ENCODE data around the gene RAB17. TPM values are rescaled to one million over a fixed set of nuclear protein-coding genes. Genes with fewer than 3 reads are reported as not detected.

Gene RAB17
- total RNA-seq, 3 donors from 2014 or later (not counting 1 experiment from before 2014, with no cell fraction given), result not detected

DNA sequence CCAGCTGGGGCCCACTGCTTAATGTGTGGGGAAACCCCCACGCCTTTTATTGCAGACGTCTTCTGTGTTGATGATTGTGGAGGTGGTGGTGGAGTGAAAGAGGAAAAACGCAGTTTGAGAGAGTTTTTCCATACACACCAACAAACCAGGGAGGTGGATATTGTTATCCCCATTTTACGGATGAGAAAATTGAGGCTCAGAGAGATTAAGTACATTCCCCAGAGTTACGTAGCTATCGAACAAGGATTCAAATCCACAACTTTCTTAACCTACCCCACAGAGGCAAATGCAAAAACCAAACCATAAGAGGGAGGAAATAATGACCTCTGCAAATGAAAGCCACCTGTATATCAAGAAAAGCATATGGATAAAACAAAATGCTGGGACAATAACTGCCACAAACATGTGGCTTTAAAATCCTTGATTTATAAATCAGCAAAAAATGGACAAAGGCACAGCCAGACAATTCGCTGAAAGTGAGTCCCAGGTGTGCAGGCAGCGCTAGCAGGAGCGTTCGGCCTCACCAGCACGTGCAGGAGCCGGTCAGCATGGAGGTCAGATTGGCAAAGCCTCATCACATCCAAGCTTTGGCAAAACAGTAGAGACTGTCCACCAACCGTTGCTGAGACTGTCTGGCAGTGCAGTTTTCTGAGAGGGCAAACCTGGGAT, 12.6 kb upstream of the RAB17 start:
- peak overlapping the region; percentile 85 to 93 for H3K27ac Mint-ChIP-seq
- Histone ChIP-seq H3K4me1 (ENCODE audit: control insufficient read depth, insufficient read depth, low read length) (peaks cover 18% of the 10 kb centered on the region), H3K27ac (ENCODE audit: low read length) (peak overlapping the region; percentile 77), H3K4me3 (ENCODE audit: low read length) (peak overlapping the region; percentile 23), H3K9me3 (ENCODE audit: control insufficient read depth, insufficient read depth, low read length) (no peaks in the 10 kb centered on the region), H3K27me3 (ENCODE audit: control insufficient read depth, insufficient read depth, low read length) (no peaks in the 10 kb centered on the region), H3K36me3 (ENCODE audit: control insufficient read depth, insufficient read depth, low read length) (no peaks in the 10 kb centered on the region)
- intact Hi-C loops (cut with micrococcal nuclease), result no loop called here
- TF ChIP-seq, protein P1, sequence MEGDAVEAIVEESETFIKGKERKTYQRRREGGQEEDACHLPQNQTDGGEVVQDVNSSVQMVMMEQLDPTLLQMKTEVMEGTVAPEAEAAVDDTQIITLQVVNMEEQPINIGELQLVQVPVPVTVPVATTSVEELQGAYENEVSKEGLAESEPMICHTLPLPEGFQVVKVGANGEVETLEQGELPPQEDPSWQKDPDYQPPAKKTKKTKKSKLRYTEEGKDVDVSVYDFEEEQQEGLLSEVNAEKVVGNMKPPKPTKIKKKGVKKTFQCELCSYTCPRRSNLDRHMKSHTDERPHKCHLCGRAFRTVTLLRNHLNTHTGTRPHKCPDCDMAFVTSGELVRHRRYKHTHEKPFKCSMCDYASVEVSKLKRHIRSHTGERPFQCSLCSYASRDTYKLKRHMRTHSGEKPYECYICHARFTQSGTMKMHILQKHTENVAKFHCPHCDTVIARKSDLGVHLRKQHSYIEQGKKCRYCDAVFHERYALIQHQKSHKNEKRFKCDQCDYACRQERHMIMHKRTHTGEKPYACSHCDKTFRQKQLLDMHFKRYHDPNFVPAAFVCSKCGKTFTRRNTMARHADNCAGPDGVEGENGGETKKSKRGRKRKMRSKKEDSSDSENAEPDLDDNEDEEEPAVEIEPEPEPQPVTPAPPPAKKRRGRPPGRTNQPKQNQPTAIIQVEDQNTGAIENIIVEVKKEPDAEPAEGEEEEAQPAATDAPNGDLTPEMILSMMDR (IDR thresholded peaks at IDR 0.05), result no peak
- no peak for ATAC-seq
- H3K36me3 Mint-ChIP-seq, result no peaks in the 10 kb centered on the region
- peak overlapping the region; percentile 74 for H3K4me3 Mint-ChIP-seq
- peaks cover 0 to 4% of the 10 kb centered on the region in 2 donors for H3K27me3 Mint-ChIP-seq (ENCODE audit: low read depth in 2 of 2)
- peaks cover 16 to 24% of the 10 kb centered on the region in 2 donors for H3K4me1 Mint-ChIP-seq
- no peak for DNase-seq
- WGBS (ENCODE audit: insufficient coverage), result 61% methylated on average over 11 of the region's 13 CpGs
- no peaks in the 10 kb centered on the region for H3K9me3 Mint-ChIP-seq

DNA sequence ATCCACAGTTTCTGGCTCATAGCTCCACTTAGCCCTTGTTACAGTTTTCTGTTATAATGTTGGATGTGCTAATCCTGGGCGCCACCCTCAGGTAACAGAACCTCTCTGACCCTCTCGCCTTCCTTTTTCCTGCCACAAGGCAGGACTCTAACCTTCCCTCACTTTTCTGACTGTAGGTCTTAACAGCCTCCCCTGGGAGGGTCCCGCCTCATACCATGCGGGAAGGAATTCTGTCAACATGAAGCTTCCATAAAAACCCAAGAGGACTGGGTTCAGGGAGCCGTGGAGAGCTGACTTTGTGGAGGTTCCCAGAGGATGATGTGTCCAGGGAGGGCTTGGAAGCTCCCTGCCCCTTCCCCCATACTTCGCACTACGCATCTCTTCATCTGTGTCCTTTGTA, 11.9 kb upstream of the RAB17 start:
- TF ChIP-seq, protein P1 (IDR thresholded peaks at IDR 0.05), result no peak
- no peaks in the 10 kb centered on the region for H3K36me3 ChIP-seq (ENCODE audit: control insufficient read depth, insufficient read depth, low read length)
- DNase-seq (no peak), ATAC-seq (no peak)
- WGBS (ENCODE audit: insufficient coverage), result 97% methylated on average over 5 of the region's 7 CpGs
- peaks cover 16 to 32% of the 10 kb centered on the region in 2 donors for H3K4me1 Mint-ChIP-seq
- H3K4me3 ChIP-seq (ENCODE audit: low read length), result no peak overlapping the region
- H3K4me1 ChIP-seq (ENCODE audit: control insufficient read depth, insufficient read depth, low read length), result peaks cover 18% of the 10 kb centered on the region
- H3K36me3 Mint-ChIP-seq, result no peaks in the 10 kb centered on the region
- no peaks in the 10 kb centered on the region for H3K27me3 ChIP-seq (ENCODE audit: control insufficient read depth, insufficient read depth, low read length)
- no peak overlapping the region for H3K27ac ChIP-seq (ENCODE audit: low read length)
- no peak overlapping the region for H3K4me3 Mint-ChIP-seq
- intact Hi-C loops (cut with micrococcal nuclease), result no loop called here
- peak overlapping the region; percentile 85 to 93 for H3K27ac Mint-ChIP-seq
- H3K9me3 ChIP-seq (ENCODE audit: control insufficient read depth, insufficient read depth, low read length), result no peaks in the 10 kb centered on the region
- no peaks in the 10 kb centered on the region for H3K27me3 Mint-ChIP-seq (ENCODE audit: low read depth in 2 of 2)
- H3K9me3 Mint-ChIP-seq, result no peaks in the 10 kb centered on the region

DNA sequence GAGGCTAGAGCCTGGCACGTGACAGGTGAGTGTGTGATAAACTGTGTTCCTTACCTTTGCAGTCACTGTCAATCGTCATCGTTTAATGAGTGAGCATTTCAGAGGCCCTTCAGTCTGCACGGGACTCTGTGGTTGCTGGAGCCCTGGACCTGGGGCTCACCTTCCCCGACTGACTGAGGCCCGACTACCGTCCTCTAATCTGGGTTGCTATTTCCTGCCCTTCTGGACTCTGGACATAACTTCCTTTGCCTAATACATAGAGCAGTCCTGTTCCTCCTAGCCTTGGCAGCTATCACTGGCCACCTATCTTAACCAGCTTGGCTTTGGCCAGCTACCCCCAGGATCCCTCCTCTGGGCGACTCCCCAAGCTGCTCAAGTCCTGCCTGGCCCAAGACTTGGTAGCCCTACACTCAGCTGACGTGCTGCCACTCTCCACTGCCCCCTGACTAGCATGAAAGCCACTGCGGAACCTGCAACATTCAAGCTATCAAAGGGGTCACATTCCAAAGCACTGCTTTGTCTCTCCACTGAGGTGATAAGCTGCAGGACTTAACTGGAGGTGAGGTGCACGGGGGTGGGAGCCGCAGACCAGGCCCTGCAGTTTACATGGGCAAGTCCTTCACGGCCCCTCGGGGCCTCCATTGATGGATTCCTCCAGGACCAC, 11.1 kb upstream of the RAB17 start:
- WGBS (ENCODE audit: insufficient coverage), result 93% methylated on average over 14 of the region's 14 CpGs
- intact Hi-C loops (cut with micrococcal nuclease), result no loop called here
- H3K27ac ChIP-seq (ENCODE audit: low read length), result no peak overlapping the region
- Mint-ChIP-seq H3K27me3 (ENCODE audit: low read depth in 2 of 2) (no peaks in the 10 kb centered on the region), H3K36me3 (no peaks in the 10 kb centered on the region), H3K4me3 (no peak overlapping the region), H3K27ac (peak overlapping the region; percentile 85 to 93), H3K9me3 (no peaks in the 10 kb centered on the region), H3K4me1 (peaks cover 16 to 34% of the 10 kb centered on the region in 2 donors)
- TF ChIP-seq, protein P1 (IDR thresholded peaks at IDR 0.05), result no peak
- no peaks in the 10 kb centered on the region for H3K36me3 ChIP-seq (ENCODE audit: control insufficient read depth, insufficient read depth, low read length)
- DNase-seq (no peak), ATAC-seq (no peak)
- H3K4me1 ChIP-seq (ENCODE audit: control insufficient read depth, insufficient read depth, low read length), result peaks cover 18% of the 10 kb centered on the region
- no peaks in the 10 kb centered on the region for H3K27me3 ChIP-seq (ENCODE audit: control insufficient read depth, insufficient read depth, low read length)
- H3K4me3 ChIP-seq (ENCODE audit: low read length), result no peak overlapping the region
- H3K9me3 ChIP-seq (ENCODE audit: control insufficient read depth, insufficient read depth, low read length), result no peaks in the 10 kb centered on the region

Data from natural killer cell (primary cell).